Astrocyte (in vitro differentiated cells and primary cell): Measurements from ENCODE around the gene FER1L5. TPM values are rescaled to one million over a fixed set of nuclear protein-coding genes. Genes with fewer than 3 reads are reported as not detected.

Source experiments
- DNase-seq: peaks from one replicate; pipeline ENCODE4 v3.0.0-alpha.2; 2010; ENCODE audit warnings: low read depth
- FAIRE-seq: peaks from 2 replicates; lab custom pipeline; 2011; peaks lifted over from hg19 to GRCh38; lab: Jason Lieb, UNC
- H2AFZ ChIP-seq: 2 replicates; pipeline ENCODE4 v1.6.0; 2012; ENCODE audit warnings: low read depth, low read length, inconsistent platforms
- H3K27ac ChIP-seq: 2 replicates; pipeline ENCODE4 v1.5.1; 2011; ENCODE audit warnings: low read depth, low read length, inconsistent platforms
- H3K27me3 ChIP-seq: 2 replicates; pipeline ENCODE4 v1.6.0; 2011; ENCODE audit warnings: low read length, inconsistent platforms; ENCODE audit not compliant: insufficient read depth
- H3K36me3 ChIP-seq: 2 replicates; pipeline ENCODE4 v1.5.1; 2011; ENCODE audit warnings: low read length, inconsistent platforms; ENCODE audit not compliant: insufficient read depth
- H3K4me1 ChIP-seq: 2 replicates; pipeline ENCODE4 v1.5.1; 2011; ENCODE audit warnings: low read length, inconsistent platforms; ENCODE audit not compliant: insufficient read depth
- H3K4me2 ChIP-seq: 2 replicates; pipeline ENCODE4 v1.6.0; 2012; ENCODE audit warnings: low read length, inconsistent platforms
- H3K4me3 ChIP-seq: 2 replicates; pipeline ENCODE4 v1.5.1; 2011; ENCODE audit warnings: low read depth, mild to moderate bottlenecking, low read length, inconsistent platforms; ENCODE audit not compliant: insufficient read depth
- H3K79me2 ChIP-seq: 2 replicates; pipeline ENCODE4 v1.6.0; 2012; ENCODE audit warnings: mild to moderate bottlenecking, low read length, inconsistent platforms; ENCODE audit not compliant: insufficient read depth
- H3K9ac ChIP-seq: 2 replicates; pipeline ENCODE4 v1.6.0; 2012; ENCODE audit warnings: mild to moderate bottlenecking, low read length, inconsistent platforms
- H3K9me3 ChIP-seq: 2 replicates; pipeline ENCODE4 v1.5.1; 2012; ENCODE audit warnings: low read depth, mild to moderate bottlenecking, low read length, inconsistent platforms; ENCODE audit not compliant: insufficient read depth
- H4K20me1 ChIP-seq: 2 replicates; pipeline ENCODE4 v1.6.0; 2012; ENCODE audit warnings: low read length, inconsistent platforms; ENCODE audit not compliant: insufficient read depth
- H3K27ac Mint-ChIP-seq: one replicate; pipeline ENCODE4 v1.8.0; 2021; ENCODE audit warnings: mild to moderate bottlenecking, mixed read lengths; ENCODE audit not compliant: unreplicated experiment
- H3K27me3 Mint-ChIP-seq: one replicate; pipeline ENCODE4 v1.8.0; 2021; ENCODE audit warnings: low read depth, mixed read lengths; ENCODE audit not compliant: unreplicated experiment
- H3K36me3 Mint-ChIP-seq: one replicate; pipeline ENCODE4 v1.8.0; 2021; ENCODE audit warnings: low read depth, mixed read lengths; ENCODE audit not compliant: unreplicated experiment
- H3K4me1 Mint-ChIP-seq: one replicate; pipeline ENCODE4 v1.8.0; 2021; ENCODE audit warnings: low read depth, mixed read lengths; ENCODE audit not compliant: unreplicated experiment
- H3K4me3 Mint-ChIP-seq: one replicate; pipeline ENCODE4 v1.8.0; 2021; ENCODE audit warnings: mild to moderate bottlenecking, moderate library complexity, mixed read lengths; ENCODE audit not compliant: unreplicated experiment
- H3K9me3 Mint-ChIP-seq: one replicate; pipeline ENCODE4 v1.8.0; 2021; ENCODE audit warnings: mild to moderate bottlenecking, mixed read lengths; ENCODE audit not compliant: unreplicated experiment
- CTCF ChIP-seq: IDR thresholded peaks from 2 replicates; pipeline ENCODE4 v1.5.1; 2011; ENCODE audit warnings: low read depth, mild to moderate bottlenecking, inconsistent platforms, low read length, moderate library complexity; ENCODE audit not compliant: insufficient read depth
- EZH2 ChIP-seq: IDR thresholded peaks from 2 replicates; pipeline ENCODE4 v1.6.1; 2012; ENCODE audit warnings: mild to moderate bottlenecking, low read length, inconsistent platforms; ENCODE audit not compliant: insufficient read depth
- total RNA-seq: library from RNA; stranded (reverse); gene quantifications from 2 replicates; pipeline ENCODE4 v1.2.1, GENCODE V29; 2021

FER1L5 gene
- total RNA-seq, 1 donor from 2014 or later, result 0.16 TPM

- Mint-ChIP-seq H3K4me3 (no peak overlapping the region), H3K4me1 (peaks cover 4% of the 10 kb centered on the region), H3K27me3 (no peaks in the 10 kb centered on the region), H3K9me3 (no peaks in the 10 kb centered on the region), H3K27ac (no peak overlapping the region), H3K36me3 (peaks cover 17% of the 10 kb centered on the region)
- TF ChIP-seq CTCF, result no peak
- no peak for TF ChIP-seq EZH2
- DNase-seq, result no peak
- Histone ChIP-seq H3K4me1 (no peaks in the 10 kb centered on the region), H3K9me3 (no peaks in the 10 kb centered on the region), H3K9ac (no peak overlapping the region), H4K20me1 (no peaks in the 10 kb centered on the region), H3K27me3 (no peaks in the 10 kb centered on the region), H3K4me2 (no peak overlapping the region), H3K27ac (no peak overlapping the region), H3K4me3 (no peak overlapping the region), H3K79me2 (no peaks in the 10 kb centered on the region), H3K36me3 (peaks cover 14% of the 10 kb centered on the region), H2AFZ (no peak overlapping the region)
- no peak for FAIRE-seq
Observed at GRCh38 chr2:96727431-96727830, 84.9 kb downstream of the FER1L5 start.

- no peaks in the 10 kb centered on the region for H3K9me3 ChIP-seq
- H4K20me1 ChIP-seq, result no peaks in the 10 kb centered on the region
- DNase-seq, result no peak
- H3K79me2 ChIP-seq, result no peaks in the 10 kb centered on the region
- no peak for TF ChIP-seq CTCF
- TF ChIP-seq EZH2, result no peak
- Mint-ChIP-seq H3K36me3 (peaks cover 15% of the 10 kb centered on the region), H3K27me3 (no peaks in the 10 kb centered on the region), H3K4me1 (peaks cover 4% of the 10 kb centered on the region), H3K9me3 (no peaks in the 10 kb centered on the region), H3K4me3 (no peak overlapping the region), H3K27ac (peak overlapping the region; percentile 5)
- no peak overlapping the region for H2AFZ ChIP-seq
- H3K4me1 ChIP-seq, result no peaks in the 10 kb centered on the region
- no peaks in the 10 kb centered on the region for H3K27me3 ChIP-seq
- H3K9ac ChIP-seq, result no peak overlapping the region
- peaks cover 28% of the 10 kb centered on the region for H3K36me3 ChIP-seq
- H3K4me3 ChIP-seq, result no peak overlapping the region
- no peak overlapping the region for H3K27ac ChIP-seq
- no peak for FAIRE-seq
- no peak overlapping the region for H3K4me2 ChIP-seq
Observed at GRCh38 chr2:96729748-96730147, 87.2 kb downstream of the FER1L5 start.

DNA sequence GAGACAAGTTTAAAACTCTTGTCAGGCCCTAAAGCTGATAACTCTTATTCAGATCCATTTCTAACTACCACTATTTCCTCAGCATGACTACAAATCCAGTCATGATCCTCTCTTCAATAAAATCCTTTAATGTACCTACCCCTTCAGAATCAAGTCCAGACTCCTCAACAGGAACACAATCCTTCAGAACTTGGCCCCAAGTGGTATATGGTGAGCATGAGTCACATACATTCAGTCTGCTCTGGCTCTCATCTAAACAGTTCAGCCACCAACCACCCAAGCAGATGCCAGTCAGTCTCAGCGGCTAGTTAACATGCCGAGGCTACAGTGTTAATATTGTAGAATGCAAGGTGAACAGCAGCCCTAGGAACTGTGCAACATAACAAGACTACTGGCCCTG is 87.6 kb downstream of the FER1L5 start:
- Histone ChIP-seq H3K27ac (no peak overlapping the region), H4K20me1 (no peaks in the 10 kb centered on the region), H3K27me3 (no peaks in the 10 kb centered on the region), H3K4me2 (no peak overlapping the region), H3K9me3 (no peaks in the 10 kb centered on the region), H3K79me2 (no peaks in the 10 kb centered on the region), H3K4me3 (no peak overlapping the region), H3K36me3 (peaks cover 28% of the 10 kb centered on the region), H3K4me1 (no peaks in the 10 kb centered on the region), H3K9ac (no peak overlapping the region), H2AFZ (no peak overlapping the region)
- H3K27me3 Mint-ChIP-seq, result no peaks in the 10 kb centered on the region
- H3K9me3 Mint-ChIP-seq, result no peaks in the 10 kb centered on the region
- TF ChIP-seq CTCF, result no peak
- TF ChIP-seq EZH2, result no peak
- no peak overlapping the region for H3K4me3 Mint-ChIP-seq
- H3K4me1 Mint-ChIP-seq, result peaks cover 4% of the 10 kb centered on the region
- H3K27ac Mint-ChIP-seq, result peak overlapping the region; percentile 5
- no peak for FAIRE-seq
- DNase-seq, result peak; percentile 31
- peaks cover 15% of the 10 kb centered on the region for H3K36me3 Mint-ChIP-seq
